OCI-LY1 (cell line): Measurements from ENCODE around the gene C6orf136.
"Not testable (repeated sequence)": the region's sequence is repeated elsewhere in the genome, so short reads cannot be mapped to it uniquely, and the experiment has no call there.

Experiments
- H2AFZ ChIP-seq: fragments of 200-600 bp; sonication (generic), shearing (Covaris generic); 2 replicates; pipeline ENCODE4 v1.6.0; 2014; ENCODE audit warnings: antibody characterized with exemption, mild to moderate bottlenecking, low read length
- H3F3A ChIP-seq: fragments of 200-600 bp; sonication (generic), shearing (Covaris generic); 2 replicates; pipeline ENCODE4 v1.6.0; 2014; ENCODE audit warnings: mild to moderate bottlenecking, antibody characterized with exemption, low read length, moderate library complexity; ENCODE audit not compliant: insufficient read depth
- H3K27ac ChIP-seq: fragments of 200-600 bp; sonication (generic); 2 replicates; pipeline ENCODE4 v1.5.1; 2014; ENCODE audit warnings: low read length, mixed run types, mild to moderate bottlenecking, low read depth; ENCODE audit not compliant: poor library complexity, severe bottlenecking
- H3K27me3 ChIP-seq: fragments of 200-600 bp; sonication (generic); 2 replicates; pipeline ENCODE4 v1.6.0; 2014; ENCODE audit warnings: antibody characterized with exemption, mild to moderate bottlenecking, low read length, moderate library complexity; ENCODE audit not compliant: insufficient read depth
- H3K36me3 ChIP-seq: fragments of 200-600 bp; sonication (generic); 2 replicates; pipeline ENCODE4 v1.6.1; 2014; ENCODE audit warnings: mild to moderate bottlenecking, antibody characterized with exemption, low read length, moderate library complexity, mixed read lengths; ENCODE audit not compliant: insufficient read depth
- H3K4me1 ChIP-seq: fragments of 200-600 bp; sonication (generic); 2 replicates; pipeline ENCODE4 v1.5.1; 2014; ENCODE audit warnings: mild to moderate bottlenecking, low read length, moderate library complexity; ENCODE audit not compliant: insufficient read depth, severe bottlenecking
- H3K4me2 ChIP-seq: fragments of 200-600 bp; sonication (generic), shearing (Covaris generic); 2 replicates; pipeline ENCODE4 v1.6.1; 2014; ENCODE audit warnings: low read length
- H3K4me3 ChIP-seq: fragments of 200-600 bp; sonication (generic); 2 replicates; pipeline ENCODE4 v1.5.1; 2014; ENCODE audit warnings: low read length, low read depth, mild to moderate bottlenecking, mixed read lengths; ENCODE audit not compliant: poor library complexity, severe bottlenecking
- H3K79me2 ChIP-seq: fragments of 200-600 bp; shearing (Covaris generic); 2 replicates; pipeline ENCODE4 v1.6.1; 2016; ENCODE audit warnings: mixed run types, low read length, mixed read lengths; ENCODE audit not compliant: insufficient read depth
- H3K9ac ChIP-seq: fragments of 200-600 bp; sonication (generic), shearing (Covaris generic); 2 replicates; pipeline ENCODE4 v1.6.1; 2014; ENCODE audit warnings: mild to moderate bottlenecking, low read length, mixed read lengths
- H3K9me2 ChIP-seq: fragments of 200-600 bp; sonication (generic), shearing (Covaris generic); 2 replicates; pipeline ENCODE4 v1.6.1; 2014; ENCODE audit warnings: low read depth, mild to moderate bottlenecking, low read length, mixed read lengths
- H3K9me3 ChIP-seq: fragments of 200-600 bp; shearing (Covaris generic); 2 replicates; pipeline ENCODE4 v1.6.1; 2014; ENCODE audit warnings: low read length, mixed read lengths
- H4K20me1 ChIP-seq: fragments of 200-600 bp; sonication (generic), shearing (Covaris generic); 2 replicates; pipeline ENCODE4 v1.6.0; 2016; ENCODE audit warnings: mild to moderate bottlenecking, low read length; ENCODE audit not compliant: insufficient read depth
- EZH2 ChIP-seq: fragments of 200-600 bp; sonication (generic), shearing (Covaris generic); IDR thresholded peaks from 2 replicates; pipeline ENCODE4 v1.8.0; 2017; ENCODE audit warnings: borderline replicate concordance, mixed run types, mild to moderate bottlenecking, antibody characterized with exemption, low read length, moderate library complexity, mixed read lengths
- TF ChIP-seq, protein P1 (sequence below): fragments of 200-600 bp; sonication (generic), shearing (Covaris generic); IDR thresholded peaks from 2 replicates; pipeline ENCODE4 v1.5.1; 2017; ENCODE audit warnings: mild to moderate bottlenecking, antibody characterized with exemption, low read length, moderate library complexity, mixed read lengths

The C6orf136 gene

GRCh38 chr6:30646450-30647241, at the start of gene C6orf136:
Gene C6orf136, plus strand, starts transcription at chr6:30647133. Its CDS starts 99 bp downstream, at chr6:30647232.
- Histone ChIP-seq H3K4me2 (peak within 1 kb of the TSS; percentile 74), H3K4me3 (peak within 1 kb of the TSS; percentile 88), H3K9me2 (no peaks in the 10 kb centered on the region), H3K27me3 (no peaks in the 10 kb centered on the region), H3K79me2 (peaks cover 7% of the 10 kb centered on the region; the same call in 1 of the 2 replicates), H3K36me3 (peaks cover 18% of the 10 kb centered on the region), H2AFZ (no peak within 1 kb of the TSS), H3K27ac (peak within 1 kb of the TSS; percentile 63), H3K9ac (peak within 1 kb of the TSS; percentile 91), H4K20me1 (no peaks in the 10 kb centered on the region), H3K4me1 (peaks cover 18% of the 10 kb centered on the region), H3K9me3 (no peaks in the 10 kb centered on the region), H3F3A (no peaks in the 10 kb centered on the region)
- TF ChIP-seq EZH2 = no peak
- TF ChIP-seq, protein P1, sequence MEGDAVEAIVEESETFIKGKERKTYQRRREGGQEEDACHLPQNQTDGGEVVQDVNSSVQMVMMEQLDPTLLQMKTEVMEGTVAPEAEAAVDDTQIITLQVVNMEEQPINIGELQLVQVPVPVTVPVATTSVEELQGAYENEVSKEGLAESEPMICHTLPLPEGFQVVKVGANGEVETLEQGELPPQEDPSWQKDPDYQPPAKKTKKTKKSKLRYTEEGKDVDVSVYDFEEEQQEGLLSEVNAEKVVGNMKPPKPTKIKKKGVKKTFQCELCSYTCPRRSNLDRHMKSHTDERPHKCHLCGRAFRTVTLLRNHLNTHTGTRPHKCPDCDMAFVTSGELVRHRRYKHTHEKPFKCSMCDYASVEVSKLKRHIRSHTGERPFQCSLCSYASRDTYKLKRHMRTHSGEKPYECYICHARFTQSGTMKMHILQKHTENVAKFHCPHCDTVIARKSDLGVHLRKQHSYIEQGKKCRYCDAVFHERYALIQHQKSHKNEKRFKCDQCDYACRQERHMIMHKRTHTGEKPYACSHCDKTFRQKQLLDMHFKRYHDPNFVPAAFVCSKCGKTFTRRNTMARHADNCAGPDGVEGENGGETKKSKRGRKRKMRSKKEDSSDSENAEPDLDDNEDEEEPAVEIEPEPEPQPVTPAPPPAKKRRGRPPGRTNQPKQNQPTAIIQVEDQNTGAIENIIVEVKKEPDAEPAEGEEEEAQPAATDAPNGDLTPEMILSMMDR = no peak

GRCh38 chr6:30597315-30598144, 49.4 kb upstream of the C6orf136 start:
- not testable (repeated sequence) for H3K9me2 ChIP-seq, H4K20me1 ChIP-seq, H3K9ac ChIP-seq, H2AFZ ChIP-seq, H3K9me3 ChIP-seq, H3K4me2 ChIP-seq, H3K4me1 ChIP-seq, H3K4me3 ChIP-seq, H3K79me2 ChIP-seq, H3K27me3 ChIP-seq
- Histone ChIP-seq H3K27ac (peak overlapping the region; percentile 19), H3K36me3 (peaks cover 54% of the 10 kb centered on the region), H3F3A (peaks cover 14% of the 10 kb centered on the region; the same call in 1 of the 2 replicates)
- TF ChIP-seq, protein P1 = peak; percentile 78

DNA sequence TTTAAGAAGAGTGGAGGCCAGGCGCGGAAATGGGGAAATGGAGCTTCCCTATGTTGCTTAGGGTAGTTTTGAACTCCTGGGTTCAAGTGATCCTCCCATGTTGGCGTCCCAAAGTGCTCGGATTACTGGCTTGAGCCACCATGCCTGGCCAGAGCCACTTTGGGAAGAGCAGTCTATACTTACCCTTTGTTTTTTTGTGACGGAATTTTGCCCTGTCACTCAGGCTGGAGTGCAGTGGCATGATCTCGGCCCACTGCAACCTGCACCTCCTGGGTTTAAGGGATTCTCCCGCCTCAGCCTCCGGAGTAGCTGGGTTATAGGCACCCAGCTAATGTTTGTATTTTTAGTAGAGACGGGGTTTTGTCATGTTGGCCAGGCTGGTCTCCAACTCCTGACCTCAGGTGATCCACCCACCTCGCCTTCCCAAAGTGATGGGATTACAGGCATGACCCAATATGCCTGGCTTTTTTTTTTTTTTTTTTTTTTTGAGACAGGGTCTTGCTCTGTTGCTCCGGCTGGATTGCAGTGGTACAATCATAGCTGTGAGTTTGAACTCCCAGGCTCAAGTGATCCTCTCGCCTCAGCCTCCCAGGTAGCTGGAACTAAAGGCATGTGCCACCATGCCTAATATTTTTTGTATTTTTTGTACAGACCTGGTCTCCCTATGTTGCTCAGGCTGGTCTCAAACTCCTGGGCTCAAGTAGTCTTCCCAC, 47.9 kb upstream of the C6orf136 start:
- no peaks in the 10 kb centered on the region for H4K20me1 ChIP-seq
- H3K27me3 ChIP-seq = no peaks in the 10 kb centered on the region
- peaks cover 57% of the 10 kb centered on the region for H3K36me3 ChIP-seq

More for the DNA sequence above, 47.9 kb upstream of the C6orf136 start:
- H3K9me3 ChIP-seq = no peaks in the 10 kb centered on the region
- H3K4me3 ChIP-seq = no peak overlapping the region
- H3K4me2 ChIP-seq = no peak overlapping the region
- no peaks in the 10 kb centered on the region for H3K79me2 ChIP-seq
- no peak overlapping the region for H3K27ac ChIP-seq
- no peaks in the 10 kb centered on the region for H3K9me2 ChIP-seq
- no peak overlapping the region for H2AFZ ChIP-seq
- H3K4me1 ChIP-seq = no peaks in the 10 kb centered on the region
- H3F3A ChIP-seq = peaks cover 16% of the 10 kb centered on the region
- no peak for TF ChIP-seq EZH2
- TF ChIP-seq, protein P1 = no peak
- H3K9ac ChIP-seq = no peak overlapping the region
